H1 (cell line): ENCODE results near the gene RPS6KA4. TPM values are rescaled to one million over a fixed set of nuclear protein-coding genes. Genes with fewer than 3 reads are reported as not detected.

Experiments
- CTCF ChIA-PET: fragments of 300-600 bp; sonication (Branson Sonifier 250); formaldehyde crosslinking; loops from one replicate; lab custom pipeline; 2021; ENCODE audit not compliant: partially characterized antibody; lab: Charles Lee
- POLR2A ChIA-PET: fragments of 300-600 bp; sonication (Branson Sonifier 250); formaldehyde crosslinking; loops from one replicate; lab custom pipeline; 2021; ENCODE audit warnings: inconsistent platforms; ENCODE audit not compliant: partially characterized antibody; lab: Charles Lee
- DNase-seq, 2 experiments: peaks; one replicate each; pipeline versions ENCODE4 v3.0.0 to v3.0.0-alpha.2; 2010 to 2022; ENCODE audit warnings: low spot score in 2 of 2, low read depth in 1 of 2, mixed read lengths in 1 of 2
- FAIRE-seq: peaks from 2 replicates; lab custom pipeline; 2011; peaks lifted over from hg19 to GRCh38; lab: Jason Lieb, UNC
- H2AFZ ChIP-seq: 2 replicates; pipeline ENCODE4 v1.8.1; 2012; ENCODE audit warnings: low read length, inconsistent platforms
- H2AK5ac ChIP-seq: 2 replicates; pipeline ENCODE4 v1.6.1; 2013; ENCODE audit warnings: low read depth, low read length
- H2BK120ac ChIP-seq: replicated peaks from 2 replicates; pipeline ENCODE3; 2013; ENCODE audit warnings: low read depth, low read length, inconsistent platforms
- H2BK12ac ChIP-seq: 2 replicates; pipeline ENCODE4 v1.6.1; 2013; ENCODE audit warnings: low read depth, low read length
- H2BK15ac ChIP-seq: 2 replicates; pipeline ENCODE4 v1.6.1; 2013; ENCODE audit warnings: low read length
- H2BK20ac ChIP-seq: 2 replicates; pipeline ENCODE4 v1.6.1; 2013; ENCODE audit warnings: low read length
- H2BK5ac ChIP-seq: 2 replicates; pipeline ENCODE4 v1.6.1; 2013; ENCODE audit warnings: low read depth, low read length
- H3K14ac ChIP-seq: 2 replicates; pipeline ENCODE4 v1.6.1; 2013; ENCODE audit warnings: inconsistent platforms; ENCODE audit not compliant: insufficient read length
- H3K18ac ChIP-seq: 2 replicates; pipeline ENCODE4 v1.6.1; 2013; ENCODE audit warnings: low read length; ENCODE audit errors: extremely low read depth
- H3K23ac ChIP-seq: 2 replicates; pipeline ENCODE4 v1.6.1; 2013; ENCODE audit warnings: inconsistent platforms; ENCODE audit not compliant: insufficient read length
- H3K23me2 ChIP-seq: 2 replicates; pipeline ENCODE4 v1.6.1; 2013; ENCODE audit warnings: low read depth, low read length
- H3K27ac ChIP-seq: 2 replicates; pipeline ENCODE4 v1.6.1; 2011; ENCODE audit warnings: low read depth, low read length, inconsistent platforms
- H3K27me3 ChIP-seq, 4 experiments: replicated peaks in 1 of 4; 1 replicate in 1 of 4; 2 replicates in 3 of 4; pipeline versions ENCODE4 v1.6.1 to v1.8.1; 2011 to 2013; ENCODE audit warnings: low read length in 3 of 4, mild to moderate bottlenecking in 3 of 4, inconsistent platforms in 2 of 4, mixed read lengths in 2 of 4, moderate library complexity in 1 of 4; ENCODE audit not compliant: control insufficient read depth in 3 of 4, insufficient read depth in 3 of 4; ENCODE audit errors: extremely low read depth in 1 of 4
- H3K36me3 ChIP-seq, 4 experiments: 2 replicates each; pipeline versions ENCODE4 v1.6.1 to v1.8.1; 2011 to 2013; ENCODE audit warnings: mild to moderate bottlenecking in 4 of 4, low read length in 3 of 4, moderate library complexity in 2 of 4, control low read depth in 1 of 4, inconsistent platforms in 1 of 4; ENCODE audit not compliant: insufficient read depth in 4 of 4, control insufficient read depth in 2 of 4
- H3K4ac ChIP-seq: replicated peaks from 2 replicates; pipeline ENCODE3; 2013; ENCODE audit warnings: low read length, low read depth, mixed read lengths, inconsistent platforms; ENCODE audit not compliant: insufficient read length
- H3K4me1 ChIP-seq, 4 experiments: replicated peaks in 1 of 4; 1 replicate in 1 of 4; 2 replicates in 3 of 4; pipeline versions ENCODE4 v1.6.1 to v1.8.1; 2011 to 2013; ENCODE audit warnings: low read length in 3 of 4, inconsistent platforms in 2 of 4, mixed read lengths in 1 of 4; ENCODE audit not compliant: insufficient read depth in 4 of 4, control insufficient read depth in 3 of 4
- H3K4me2 ChIP-seq, 2 experiments: 2 replicates each; pipeline versions ENCODE4 v1.6.1 to v1.8.1; 2011 to 2013; ENCODE audit warnings: low read depth in 2 of 2, low read length in 2 of 2, control low read depth in 1 of 2, inconsistent platforms in 1 of 2, mild to moderate bottlenecking in 1 of 2; ENCODE audit not compliant: insufficient read depth in 1 of 2
- H3K4me3 ChIP-seq, 4 experiments: fragments of 200-600, 300-600 bp in 1 of 4; sonication (generic), shearing (Covaris generic), sonication (Bioruptor Twin) in 1 of 4; 2 replicates each; pipeline versions ENCODE4 v1.5.1 to v1.8.1; 2011 to 2016; ENCODE audit warnings: low read length in 4 of 4, low read depth in 3 of 4, control low read depth in 2 of 4, inconsistent platforms in 2 of 4, mild to moderate bottlenecking in 2 of 4, mixed read lengths in 1 of 4, moderate library complexity in 1 of 4; ENCODE audit not compliant: insufficient read depth in 2 of 4; ENCODE audit errors: extremely low read depth in 1 of 4
- H3K56ac ChIP-seq: replicated peaks from 2 replicates; pipeline ENCODE3; 2013; ENCODE audit warnings: low read depth, mild to moderate bottlenecking, mixed read lengths, low read length, inconsistent platforms; ENCODE audit not compliant: insufficient read length
- H3K79me1 ChIP-seq: 2 replicates; pipeline ENCODE4 v1.6.1; 2013; ENCODE audit warnings: low read depth, low read length, control low read depth
- H3K79me2 ChIP-seq, 2 experiments: 2 replicates each; pipeline versions ENCODE4 v1.6.1 to v1.8.1; 2012 to 2013; ENCODE audit warnings: low read length in 2 of 2, mild to moderate bottlenecking in 2 of 2, inconsistent platforms in 1 of 2; ENCODE audit not compliant: insufficient read depth in 2 of 2, control insufficient read depth in 1 of 2
- H3K9ac ChIP-seq, 4 experiments: replicated peaks in 1 of 4; 1 replicate in 1 of 4; 2 replicates in 3 of 4; pipeline versions ENCODE4 v1.6.1 to v1.8.1; 2011 to 2013; ENCODE audit warnings: low read depth in 3 of 4, low read length in 3 of 4, control low read depth in 2 of 4, mild to moderate bottlenecking in 2 of 4, moderate library complexity in 2 of 4, inconsistent platforms in 1 of 4; ENCODE audit errors: extremely low read depth in 1 of 4
- H3K9me3 ChIP-seq, 2 experiments: 2 replicates each; pipeline versions ENCODE4 v1.6.1 to v1.8.1; 2012 to 2013; ENCODE audit warnings: mild to moderate bottlenecking in 2 of 2, moderate library complexity in 2 of 2, control low read depth in 1 of 2, inconsistent platforms in 1 of 2, low read depth in 1 of 2, low read length in 1 of 2, mixed read lengths in 1 of 2; ENCODE audit not compliant: insufficient read depth in 2 of 2
- H4K20me1 ChIP-seq, 2 experiments: replicated peaks in 1 of 2; 2 replicates each; pipeline versions ENCODE3 to v1.8.1; 2011 to 2013; ENCODE audit warnings: inconsistent platforms in 2 of 2, low read length in 2 of 2, mild to moderate bottlenecking in 1 of 2; ENCODE audit not compliant: insufficient read depth in 2 of 2, control insufficient read depth in 1 of 2
- H4K5ac ChIP-seq: 2 replicates; pipeline ENCODE4 v1.6.1; 2013; ENCODE audit warnings: low read length, low read depth, mixed read lengths, inconsistent platforms; ENCODE audit not compliant: insufficient read length
- H4K8ac ChIP-seq: 2 replicates; pipeline ENCODE4 v1.8.0; 2013; ENCODE audit warnings: mild to moderate bottlenecking, moderate library complexity, low read length, inconsistent platforms; ENCODE audit not compliant: insufficient read depth; ENCODE audit errors: extremely low read depth
- H4K91ac ChIP-seq: replicated peaks from 2 replicates; pipeline ENCODE3; 2013; ENCODE audit warnings: low read length, mixed read lengths, inconsistent platforms; ENCODE audit not compliant: insufficient read length
- EP300 ChIP-seq, 2 experiments: IDR thresholded peaks; 1 replicate in 1 of 2; 2 replicates in 1 of 2; pipeline ENCODE4 v1.6.1; 2011 to 2012; ENCODE audit warnings: low read depth in 2 of 2, low read length in 2 of 2, mild to moderate bottlenecking in 2 of 2, borderline replicate concordance in 1 of 2, inconsistent platforms in 1 of 2, moderate library complexity in 1 of 2
- KDM1A ChIP-seq: fragments of 200-600, 300-600 bp; sonication (generic); IDR thresholded peaks from 2 replicates; pipeline ENCODE4 v1.7.1; 2016; ENCODE audit warnings: mild to moderate bottlenecking, low read length, borderline replicate concordance
- WGBS, 2 experiments: shearing (Covaris generic) in 1 of 2; methylation state at CpG; one replicate each; pipeline versions ENCODE4 v1.1.6 to v1.1.7; 2013 to 2015; ENCODE audit warnings: low lambda C conversion rate in 2 of 2, mixed read lengths in 2 of 2, inconsistent platforms in 1 of 2, low coverage in 1 of 2, missing lambda C conversion rate in 1 of 2; ENCODE audit not compliant: insufficient replicate concordance in 2 of 2, insufficient coverage in 1 of 2, insufficient read length in 1 of 2; ENCODE audit errors: extremely low coverage in 1 of 2, missing lambda C conversion rate in 1 of 2; 5-methylcytosine and 5-hydroxymethylcytosine counted together
- polyA plus RNA-seq, 7 experiments: library from polyadenylated mRNA; depleted of rRNA in 3 of 7; stranded (reverse) in 5 of 7; unstranded in 2 of 7; fragments of >200 nt in 5 of 7; fragments of 200-250 nt in 2 of 7; gene quantifications; 1 replicate in 5 of 7; 2 replicates in 1 of 7; 4 replicates in 1 of 7; pipeline versions ENCODE4 v1.2.1 to v1.2.3, GENCODE V29; 2011 to 2013; ENCODE audit warnings: missing spikeins in 2 of 7, mixed read lengths in 2 of 7
- total RNA-seq: library from RNA; stranded (reverse); fragmentation: NEBNext Ultra II Directional; extraction: Animal tissue kit (Norgen Biotek cat#: 25700); gene quantifications from 2 replicates; pipeline ENCODE4 v1.2.1, GENCODE V29; 2021

Gene RPS6KA4
- total and polyA plus RNA-seq, 2 of the 8 experiments (the other 6 are each of a cell fraction or from before 2014, with no cell fraction given), result 8.2 to 12.6 TPM

DNA sequence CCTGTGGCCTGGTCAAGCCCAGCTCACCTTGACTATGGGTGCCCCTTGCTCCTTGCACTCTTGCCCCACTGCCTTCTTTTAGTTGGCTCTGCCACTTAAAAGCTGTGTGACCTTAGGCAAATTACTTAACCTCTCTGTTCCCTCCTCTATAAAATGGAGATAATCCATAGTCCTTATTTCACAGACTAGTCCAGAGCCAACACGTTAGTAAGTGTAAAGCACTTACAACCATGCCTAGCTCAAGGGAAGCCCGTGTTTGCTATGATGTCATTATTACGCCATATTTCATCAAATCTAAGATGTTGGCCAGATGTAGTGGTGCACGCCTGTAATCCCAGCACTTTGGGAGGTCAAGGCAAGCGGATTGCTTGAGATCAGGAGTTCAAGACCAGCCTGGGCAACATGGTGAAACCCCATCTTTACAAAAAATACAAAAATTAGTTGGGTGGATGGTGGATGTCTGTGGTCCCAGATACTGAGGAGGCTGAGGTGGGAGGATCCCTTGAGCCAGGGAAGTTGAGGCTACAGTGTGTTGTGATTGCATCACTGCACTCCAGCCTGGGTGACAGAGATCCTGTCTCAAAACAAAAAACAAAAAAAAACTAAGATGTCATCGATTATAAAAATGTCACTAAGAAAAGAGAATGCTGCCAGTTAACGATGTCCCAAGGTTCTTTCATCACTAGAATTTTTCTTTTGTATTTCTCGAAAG lies 21.3 kb upstream of the RPS6KA4 start:
- no peak overlapping the region for H3K56ac ChIP-seq
- no peak overlapping the region for H3K9ac ChIP-seq
- no peak overlapping the region for H3K23ac ChIP-seq
- DNase-seq (no peak), FAIRE-seq (no peak)
- no peak overlapping the region for H2BK15ac ChIP-seq
- no peak overlapping the region for H4K91ac ChIP-seq
- H3K18ac ChIP-seq, result no peak overlapping the region
- peaks cover 11% of the 10 kb centered on the region; the same call in 1 of the 2 replicates for H3K23me2 ChIP-seq
- H4K20me1 ChIP-seq, result no peaks in the 10 kb centered on the region
- H2AFZ ChIP-seq, result no peak overlapping the region
- H3K79me1 ChIP-seq, result no peaks in the 10 kb centered on the region
- ChIA-PET POLR2A (interaction anchor here (1.1 kb wide), 1 partner anchor 18 kb away, joined by 4 read pairs; no protein-coding TSS in a partner anchor), CTCF (interaction anchor here (0.6 to 37.6 kb wide), 6 partner anchors 12 to 83 kb away, joined by 3 to 614 read pairs (median 5); partner anchors contain the start of genes CATSPERZ, CCDC88B, ESRRA and PRDX5)
- H2BK20ac ChIP-seq, result no peak overlapping the region
- no peak overlapping the region for H3K14ac ChIP-seq
- H3K79me2 ChIP-seq, result no peaks in the 10 kb centered on the region
- WGBS, 2 experiments, result 86% methylated on average over 8 of the region's 8 CpGs; no CpG with 5 or more reads in 1 of the 2 experiments
- no peak overlapping the region for H2BK5ac ChIP-seq
- no peak overlapping the region for H3K4me2 ChIP-seq
- H3K4me1 ChIP-seq, result peaks cover 0 to 19% (median 13%) of the 10 kb centered on the region in 4 experiments; a peak in 6 of 7 replicates
- H3K27ac ChIP-seq, result no peak overlapping the region
- no peak for TF ChIP-seq EP300 (IDR thresholded peaks at IDR 0.05; ENCODE audit: borderline replicate concordance in 1 of 2, low read depth in 2 of 2, low read length in 2 of 2)
- peak; percentile 86; the same call in 1 of the 2 replicates for TF ChIP-seq KDM1A
- no peaks in the 10 kb centered on the region for H3K36me3 ChIP-seq
- H2BK120ac ChIP-seq, result no peak overlapping the region
- H3K9me3 ChIP-seq, result no peaks in the 10 kb centered on the region
- no peak overlapping the region for H3K4ac ChIP-seq
- H3K27me3 ChIP-seq, result peaks cover 0 to 2% (median 0%) of the 10 kb centered on the region in 4 experiments; a peak in 1 of 7 replicates
- no peak overlapping the region for H4K5ac ChIP-seq
- no peak overlapping the region for H4K8ac ChIP-seq
- no peak overlapping the region for H2AK5ac ChIP-seq
- no peak overlapping the region for H2BK12ac ChIP-seq
- H3K4me3 ChIP-seq, result no peak overlapping the region
